ENCODE results near the gene TMEM41B. TPM values are rescaled to one million over a fixed set of nuclear protein-coding genes. Genes with fewer than 3 reads are reported as not detected.

TMEM41B gene
- total and polyA plus RNA-seq, 2 of the 8 experiments (the other 6 are each of a cell fraction or from before 2014, with no cell fraction given): 24.3 to 50.1 TPM

GRCh38 chr11:9301720-9302119 is 12.7 kb downstream of the TMEM41B start:
- no peak for TF ChIP-seq MAFK (IDR thresholded peaks at IDR 0.05; ENCODE audit: low read depth, low read length)
- no peak for TF ChIP-seq POLR2AphosphoS5 (IDR thresholded peaks at IDR 0.05; ENCODE audit: low read depth, low read length)
- no peak for TF ChIP-seq CBX8 (IDR thresholded peaks at IDR 0.05; ENCODE audit: borderline replicate concordance, low read depth, low read length)
- TF ChIP-seq JUN (IDR thresholded peaks at IDR 0.05; ENCODE audit: low read depth, low read length): no peak
- TF ChIP-seq USF2 (IDR thresholded peaks at IDR 0.05; ENCODE audit: low read length): no peak
- no peak for TF ChIP-seq SIRT6 (IDR thresholded peaks at IDR 0.05; ENCODE audit: low read length)
- TF ChIP-seq RBBP5 (IDR thresholded peaks at IDR 0.05; ENCODE audit: borderline replicate concordance, low read depth, low read length): no peak
- ChIA-PET POLR2A (ENCODE audit: partially characterized antibody) (interaction anchor here (0.9 kb wide), 1 partner anchor 136 kb away, joined by 3 read pairs; no protein-coding TSS in a partner anchor), CTCF (ENCODE audit: partially characterized antibody) (interaction anchor here (0.9 to 1.4 kb wide), 2 partner anchors 12 to 21 kb away, joined by 4 read pairs; no protein-coding TSS in a partner anchor)
- H3K56ac ChIP-seq (replicated peaks; ENCODE audit: insufficient read length, low read depth, low read length): no peak overlapping the region
- no peak overlapping the region for H4K91ac ChIP-seq (replicated peaks; ENCODE audit: insufficient read length, low read length)
- DNase-seq (ENCODE audit: low read depth in 1 of 2, low spot score in 2 of 2) (no peak), FAIRE-seq (no peak)
- no peak overlapping the region for H2BK15ac ChIP-seq (ENCODE audit: low read length)
- no peak overlapping the region for H3K23ac ChIP-seq (ENCODE audit: insufficient read length)
- no peak overlapping the region for H3K4me2 ChIP-seq (ENCODE audit: insufficient read depth in 1 of 2, low read depth in 2 of 2, low read length in 2 of 2)
- H4K5ac ChIP-seq (ENCODE audit: insufficient read length, low read depth, low read length): no peak overlapping the region
- no peak overlapping the region for H2BK20ac ChIP-seq (ENCODE audit: low read length)
- H2BK12ac ChIP-seq (ENCODE audit: low read depth, low read length): no peak overlapping the region
- H3K18ac ChIP-seq (ENCODE audit: extremely low read depth, low read length): no peak overlapping the region
- no peak overlapping the region for H2BK5ac ChIP-seq (ENCODE audit: low read depth, low read length)
- no peaks in the 10 kb centered on the region for H3K27me3 ChIP-seq (replicated peaks in 1 of 4; ENCODE audit: control insufficient read depth in 3 of 4, extremely low read depth in 1 of 4, insufficient read depth in 3 of 4, low read length in 3 of 4)
- H3K79me2 ChIP-seq (ENCODE audit: control insufficient read depth in 1 of 2, insufficient read depth in 2 of 2, low read length in 2 of 2): peaks cover 0 to 52% of the 10 kb centered on the region in 2 experiments; a peak in 2 of 4 replicates
- no peak overlapping the region for H2AK5ac ChIP-seq (ENCODE audit: low read depth, low read length)
- no peak overlapping the region for H2AFZ ChIP-seq (ENCODE audit: low read length)
- no peak overlapping the region for H3K4me3 ChIP-seq (ENCODE audit: extremely low read depth in 1 of 4, insufficient read depth in 2 of 4, low read depth in 3 of 4, low read length in 4 of 4)
- no peak overlapping the region for H3K9ac ChIP-seq (replicated peaks in 1 of 4; ENCODE audit: extremely low read depth in 1 of 4, low read depth in 3 of 4, low read length in 3 of 4)
- peaks cover 2 to 11% (median 4%) of the 10 kb centered on the region in 4 experiments; a peak in 4 of 8 replicates for H3K36me3 ChIP-seq (ENCODE audit: control insufficient read depth in 2 of 4, insufficient read depth in 4 of 4, low read length in 3 of 4)
- peaks cover 0 to 3% of the 10 kb centered on the region in 2 experiments for H4K20me1 ChIP-seq (replicated peaks in 1 of 2; ENCODE audit: control insufficient read depth in 1 of 2, insufficient read depth in 2 of 2, low read length in 2 of 2)
- 95% methylated on average over 5 of the region's 10 CpGs; no CpG with 5 or more reads in 1 of the 2 experiments for WGBS, 2 experiments (ENCODE audit: extremely low coverage in 1 of 2, insufficient coverage in 1 of 2, insufficient read length in 1 of 2, insufficient replicate concordance in 2 of 2, low coverage in 1 of 2, low lambda C conversion rate in 2 of 2, missing lambda C conversion rate in 1 of 2)
- no peaks in the 10 kb centered on the region; the same call in 1 of the 2 replicates for H3K79me1 ChIP-seq (ENCODE audit: low read depth, low read length)
- H4K8ac ChIP-seq (ENCODE audit: extremely low read depth, insufficient read depth, low read length): no peak overlapping the region
- no peak overlapping the region for H2BK120ac ChIP-seq (replicated peaks; ENCODE audit: low read depth, low read length)
- H3K9me3 ChIP-seq (ENCODE audit: insufficient read depth in 2 of 2, low read depth in 1 of 2, low read length in 1 of 2): no peaks in the 10 kb centered on the region
- H3K14ac ChIP-seq (ENCODE audit: insufficient read length): no peak overlapping the region
- H3K23me2 ChIP-seq (ENCODE audit: low read depth, low read length): no peaks in the 10 kb centered on the region
- 0 out of 7 replicates have a peak, but pooled peaks cover 0 to 2% (median 0%) of the 10 kb centered on the region in 4 experiments for H3K4me1 ChIP-seq (replicated peaks in 1 of 4; ENCODE audit: control insufficient read depth in 3 of 4, insufficient read depth in 4 of 4, low read length in 3 of 4)
- no peak overlapping the region for H3K27ac ChIP-seq (ENCODE audit: low read depth, low read length)
- no peak overlapping the region for H3K4ac ChIP-seq (replicated peaks; ENCODE audit: insufficient read length, low read depth, low read length)

Data from H1 (cell line).